GM23338 (cell line): ENCODE measurements around the gene OPALIN.

ENCODE experiments used
- CTCF ChIP-seq, 2 experiments: fragments of 200-600 bp in 1 of 2; sonication (generic) in 1 of 2; conservative IDR thresholded peaks; 2 replicates each; pipeline versions ENCODE4 v1.5.1 to v1.6.1; 2016 to 2017; ENCODE audit warnings: antibody characterized with exemption in 2 of 2, low read depth in 2 of 2, mild to moderate bottlenecking in 2 of 2, moderate library complexity in 1 of 2
- EZH2phosphoT487 ChIP-seq: fragments of 200-600 bp; sonication (generic); IDR thresholded peaks from one replicate; pipeline ENCODE4 v1.8.1; 2018; ENCODE audit warnings: antibody characterized with exemption; ENCODE audit not compliant: unreplicated experiment
- JUNB ChIP-seq: IDR thresholded peaks from one replicate; pipeline ENCODE4 v1.6.1; 2016; ENCODE audit warnings: antibody characterized with exemption; ENCODE audit not compliant: unreplicated experiment
- POLR2AphosphoS5 ChIP-seq: IDR thresholded peaks from 2 replicates; pipeline ENCODE4 v1.6.1; 2016; ENCODE audit warnings: antibody characterized with exemption, low read depth
- REST ChIP-seq: IDR thresholded peaks from one replicate; pipeline ENCODE4 v1.6.1; 2018; ENCODE audit warnings: antibody characterized with exemption; ENCODE audit not compliant: unreplicated experiment

DNA sequence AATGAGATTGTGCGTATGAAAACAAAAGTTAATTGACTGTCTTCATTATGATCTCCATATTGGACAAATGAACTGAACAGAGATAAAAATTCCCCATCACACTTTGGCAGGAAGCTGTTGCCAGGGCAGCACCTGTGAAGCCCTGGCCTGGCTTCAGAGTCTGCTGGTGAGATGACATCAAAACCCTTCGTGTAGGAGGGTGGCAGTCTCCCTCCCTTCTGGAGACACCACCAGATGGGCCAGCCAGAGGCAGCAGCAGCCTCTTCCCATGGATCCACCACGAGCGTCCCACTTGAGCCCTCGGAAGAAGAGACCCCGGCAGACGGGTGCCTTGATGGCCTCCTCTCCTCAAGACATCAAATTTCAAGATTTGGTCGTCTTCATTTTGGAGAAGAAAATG lies 54.6 kb downstream of the OPALIN start, which contains the start of gene DNTT:
- TF ChIP-seq CTCF (conservative IDR thresholded peaks at IDR 0.05; ENCODE audit: low read depth in 2 of 2) (no peak), JUNB (no peak), POLR2AphosphoS5 (no peak), REST (no peak), EZH2phosphoT487 (no peak)
